GM18907 (cell line): Measurements from ENCODE around the gene CBFA2T3.
A peak's percentile ranks its signal among the peaks of the same experiment; 100 is the strongest.

ENCODE experiments used
- ATAC-seq: cut with Tn5 transposase; IDR thresholded peaks from one replicate; pipeline ENCODE4 v1.9.1; 2021; ENCODE audit warnings: mild to moderate bottlenecking, moderate library complexity; ENCODE audit not compliant: unreplicated experiment

CBFA2T3 gene

DNA sequence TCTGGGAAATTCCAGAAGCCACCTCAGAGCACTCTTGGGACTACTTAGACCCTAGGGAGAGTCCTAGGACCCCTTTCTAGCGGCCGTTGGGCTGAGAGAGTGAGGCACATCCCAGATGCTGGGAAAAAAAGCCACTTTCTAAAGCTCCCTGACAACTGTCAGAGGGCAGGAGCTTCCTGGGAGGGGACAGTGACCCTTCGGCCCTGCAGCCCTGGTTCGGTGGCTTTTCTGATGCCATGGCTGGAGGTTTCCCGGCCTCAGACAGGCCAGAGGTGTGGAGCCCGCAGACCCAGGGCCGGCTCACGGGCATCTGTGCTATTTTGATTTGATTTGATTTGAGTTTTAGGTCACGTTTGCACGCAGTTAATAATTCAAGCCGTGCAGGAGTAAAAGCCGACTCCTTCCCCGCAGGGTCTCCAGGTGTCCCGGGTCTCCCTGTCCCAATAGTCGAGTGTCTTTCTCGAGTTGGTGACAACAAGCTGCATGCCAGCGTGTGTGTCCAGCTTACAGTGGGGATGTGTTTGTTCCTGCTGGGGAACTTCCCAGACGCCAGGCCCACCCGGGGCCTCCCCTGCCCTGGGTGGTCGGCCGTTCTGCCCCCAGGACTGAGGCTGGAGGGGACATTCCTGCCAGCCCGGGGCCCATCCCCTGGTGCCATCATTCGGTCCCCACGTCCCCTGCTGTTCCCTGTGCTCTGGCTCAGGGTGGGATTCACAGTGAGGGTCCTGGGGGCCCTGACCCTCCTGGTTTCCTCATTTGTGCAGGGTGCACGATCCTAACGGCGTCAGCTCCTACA is 1.0 kb upstream of the CBFA2T3 start:
- no peak for ATAC-seq

DNA sequence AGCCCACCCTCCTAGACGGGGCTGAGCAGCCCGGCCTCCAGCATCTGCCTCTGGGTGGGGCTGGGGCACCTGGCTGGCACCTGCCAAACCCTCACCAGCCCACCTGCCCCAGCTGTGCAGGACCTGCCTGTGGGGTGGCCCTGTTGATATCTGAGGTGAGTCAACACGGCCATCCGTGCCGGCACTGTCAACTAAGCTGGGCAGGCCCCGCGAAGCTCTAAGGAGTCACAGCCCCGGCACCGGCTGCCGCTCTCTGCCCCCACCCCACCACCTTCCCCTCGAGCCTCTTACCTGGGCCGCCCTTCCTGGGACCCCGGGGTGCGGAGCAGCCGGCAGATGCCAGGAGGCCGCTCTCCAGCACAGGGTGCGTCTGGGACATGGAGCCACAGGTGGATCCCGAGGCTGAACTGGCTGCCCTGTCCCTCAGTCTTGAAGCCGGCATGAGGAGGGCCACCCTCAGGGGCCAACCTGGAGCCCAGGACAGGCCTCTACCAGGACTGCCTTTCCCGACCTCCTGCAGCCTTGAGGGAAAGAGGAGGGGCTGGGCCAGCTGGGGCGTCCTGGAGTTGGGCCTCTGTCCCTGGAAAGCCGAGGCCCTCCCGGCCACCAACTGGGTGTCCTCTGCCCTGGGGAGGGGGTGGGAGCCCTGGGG is 515 bp downstream of the CBFA2T3 start:
- no peak for ATAC-seq

DNA sequence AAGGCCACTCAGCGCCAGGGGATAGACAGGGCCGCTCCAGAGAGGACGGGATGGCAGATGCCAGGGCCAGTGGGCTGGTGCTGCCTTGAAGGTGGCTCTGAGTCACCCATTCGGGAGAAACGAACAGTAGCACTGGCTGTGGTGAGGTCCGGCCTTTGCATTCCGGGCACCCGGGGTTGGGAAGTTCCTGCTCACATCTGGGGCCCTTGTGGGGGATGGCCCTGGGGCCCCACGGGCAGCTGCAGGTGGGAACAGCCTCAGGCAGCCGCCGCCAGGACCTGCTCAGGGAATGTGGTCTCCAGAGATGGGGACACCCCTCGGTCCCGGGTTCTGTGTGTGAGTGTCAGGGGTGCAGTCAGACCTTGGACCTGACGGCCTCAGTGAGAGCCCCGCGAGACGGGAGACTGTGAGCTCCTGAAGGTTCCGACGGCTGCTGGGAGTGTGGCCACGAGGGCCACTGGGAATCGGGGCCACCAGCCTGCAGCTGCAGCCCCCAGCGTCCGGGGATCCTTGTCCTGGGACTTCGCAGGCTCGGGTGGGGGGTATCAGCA is 1.4 kb downstream of the CBFA2T3 start:
- no peak for ATAC-seq

DNA sequence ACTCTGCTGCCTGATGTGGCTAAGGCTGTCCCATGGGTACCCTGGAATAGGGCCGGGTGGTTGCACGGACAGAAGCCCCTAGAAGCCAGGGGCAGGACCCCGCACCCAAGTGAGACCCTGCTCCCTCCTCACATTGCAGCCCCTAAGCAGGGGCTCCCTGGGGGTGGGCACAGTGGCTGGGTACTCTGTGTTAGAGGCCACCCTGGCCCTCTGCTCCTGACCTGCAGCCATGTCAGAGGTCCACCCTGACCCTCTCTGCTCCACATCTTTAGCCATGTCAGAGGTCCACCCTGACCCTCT is 2.1 kb downstream of the CBFA2T3 start:
- no peak for ATAC-seq

DNA sequence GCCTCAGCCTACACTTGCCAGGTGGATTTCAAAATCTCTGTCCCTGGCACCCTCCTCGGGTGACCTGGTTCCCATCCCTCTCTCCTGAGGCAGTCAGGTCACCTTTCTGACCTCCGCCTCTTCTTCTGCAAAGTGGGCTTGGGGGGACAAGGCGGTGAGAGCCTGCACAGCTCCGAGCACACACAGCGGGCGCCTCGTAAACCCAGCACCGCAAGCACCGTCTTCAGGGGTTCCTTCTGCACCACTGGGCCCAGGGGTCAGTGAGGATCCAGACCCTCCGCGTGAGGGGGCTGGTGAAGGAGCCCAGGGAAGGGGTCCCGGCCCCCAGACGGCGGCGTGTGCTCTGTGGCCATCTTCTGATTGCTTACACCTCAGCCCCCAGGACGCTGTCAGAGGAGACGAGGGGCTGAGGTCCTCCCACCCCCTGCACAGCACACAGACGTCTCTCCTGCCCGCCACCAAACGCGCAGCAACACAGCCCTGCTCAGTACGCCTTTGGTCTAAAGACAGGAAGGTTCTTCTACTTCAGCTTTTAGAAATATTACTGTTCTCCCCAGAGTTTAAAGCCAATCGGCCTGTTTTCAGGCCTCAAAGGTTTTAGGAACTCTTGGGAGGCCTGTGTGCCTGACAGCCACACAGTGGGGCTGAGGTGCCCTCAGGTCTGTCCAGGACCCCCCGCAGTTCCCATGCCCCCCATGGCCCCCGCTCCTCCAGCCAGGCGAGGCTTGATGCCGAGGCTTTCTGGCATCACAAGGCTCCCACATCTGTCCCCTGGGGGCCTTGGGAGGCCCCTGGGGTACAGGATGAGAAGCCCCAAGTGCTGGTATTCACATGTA is 2.7 kb downstream of the CBFA2T3 start:
- ATAC-seq, result no peak

DNA sequence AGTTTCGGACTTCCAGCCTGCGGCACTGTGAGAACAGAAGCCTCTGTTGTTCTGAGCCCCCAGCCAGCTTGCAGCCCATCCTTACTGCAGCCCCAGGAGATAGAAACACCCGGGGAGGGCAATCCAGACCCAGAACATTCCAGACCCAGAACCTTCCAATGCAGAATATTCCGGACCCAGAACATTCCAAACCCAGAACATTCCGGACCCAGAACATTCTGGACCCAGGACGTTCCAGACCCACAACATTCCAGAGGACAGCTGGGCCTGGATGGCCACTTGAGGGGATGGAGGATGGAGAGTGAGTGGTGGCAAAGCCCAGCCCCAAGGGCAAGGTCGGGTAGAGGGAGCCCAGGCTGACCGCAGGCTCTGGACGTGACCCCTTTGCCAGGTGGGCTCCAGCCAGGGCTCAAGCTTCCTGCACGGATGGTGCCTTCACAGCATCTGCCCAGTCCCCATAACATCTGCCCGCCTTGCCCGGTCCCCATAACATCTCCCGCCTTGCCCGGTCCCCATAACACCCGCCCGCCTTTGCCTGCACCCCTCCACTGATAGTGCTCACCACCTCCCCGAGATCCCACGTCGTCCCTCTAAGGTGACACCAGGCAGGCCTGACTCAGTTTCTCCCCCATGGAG is 3.5 kb downstream of the CBFA2T3 start:
- ATAC-seq, result no peak

DNA sequence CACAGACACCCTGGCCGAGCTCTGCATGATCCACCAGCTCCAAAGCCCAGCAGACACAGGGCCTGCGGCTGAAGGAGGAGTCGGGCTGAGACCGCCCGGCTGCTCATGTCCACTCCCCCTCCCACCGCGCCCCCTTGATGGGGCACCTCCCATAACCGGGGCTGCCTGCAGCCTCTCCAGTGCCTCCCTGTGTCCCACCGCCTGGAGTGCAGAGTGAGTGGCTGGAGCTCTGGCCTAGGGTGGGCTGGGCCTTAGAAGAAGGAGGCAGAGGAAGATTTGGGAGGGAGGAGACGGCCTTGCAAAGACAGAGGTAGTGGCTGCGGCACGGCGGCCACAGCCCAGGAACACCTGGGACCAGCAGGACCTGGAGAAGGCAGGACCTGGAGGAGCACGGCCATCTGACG is 4.0 kb downstream of the CBFA2T3 start:
- ATAC-seq, result no peak

DNA sequence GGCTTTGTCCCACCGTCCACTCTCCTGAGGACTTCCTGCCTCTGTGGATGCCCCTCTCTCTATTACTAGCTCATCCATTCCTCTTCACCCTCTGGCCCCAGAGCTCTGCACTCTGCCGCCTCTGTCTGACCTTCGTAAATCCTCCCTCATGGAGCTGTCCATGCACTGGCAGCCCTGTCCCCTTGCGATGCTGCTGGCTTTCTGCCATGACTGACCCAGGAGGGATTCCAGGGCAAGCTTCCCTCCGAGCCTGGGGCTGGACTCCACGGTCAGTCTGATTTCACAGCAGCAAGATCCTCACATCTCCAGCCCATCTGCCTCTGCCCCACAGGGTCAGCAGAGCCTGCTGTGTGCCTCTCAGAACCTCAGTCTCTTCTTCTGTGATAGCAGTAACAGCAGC is 4.7 kb downstream of the CBFA2T3 start:
- no peak for ATAC-seq

DNA sequence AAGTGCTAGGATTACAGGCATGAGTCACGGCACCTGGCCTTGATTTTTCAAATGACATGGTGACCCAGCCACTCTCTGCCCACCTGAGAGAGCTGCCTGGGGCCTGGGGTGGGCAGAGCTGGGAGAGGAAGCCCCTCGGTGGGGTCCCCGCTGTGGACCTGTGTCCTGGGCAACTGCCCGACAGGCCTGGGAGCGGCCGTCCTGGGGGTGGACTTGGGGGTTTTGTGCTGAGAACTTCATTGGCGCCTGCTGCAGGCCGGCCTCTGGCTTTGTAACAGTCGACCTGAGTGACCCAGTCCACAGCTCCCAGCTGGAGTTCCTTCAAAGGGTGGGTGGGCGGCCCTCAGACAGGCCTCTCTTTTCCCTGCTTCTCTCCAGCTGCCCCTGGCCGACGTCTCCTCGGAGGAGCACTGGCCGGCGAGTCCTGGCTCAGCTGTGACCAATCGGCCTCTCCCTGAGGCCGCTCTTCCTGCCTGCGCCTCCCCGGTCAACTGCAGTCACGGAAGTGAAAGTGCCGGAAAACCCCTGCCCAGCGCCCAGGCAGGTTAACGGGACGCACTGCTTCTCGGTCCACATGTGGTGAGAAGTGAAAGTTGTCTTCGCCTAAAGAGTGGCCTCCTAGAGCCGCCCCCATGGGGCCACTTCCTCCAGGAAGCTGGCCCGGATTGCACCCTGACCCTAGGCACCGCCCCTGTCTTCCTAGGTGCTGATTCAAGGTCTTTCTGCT is 5.5 kb downstream of the CBFA2T3 start:
- peak; percentile 22 for ATAC-seq

DNA sequence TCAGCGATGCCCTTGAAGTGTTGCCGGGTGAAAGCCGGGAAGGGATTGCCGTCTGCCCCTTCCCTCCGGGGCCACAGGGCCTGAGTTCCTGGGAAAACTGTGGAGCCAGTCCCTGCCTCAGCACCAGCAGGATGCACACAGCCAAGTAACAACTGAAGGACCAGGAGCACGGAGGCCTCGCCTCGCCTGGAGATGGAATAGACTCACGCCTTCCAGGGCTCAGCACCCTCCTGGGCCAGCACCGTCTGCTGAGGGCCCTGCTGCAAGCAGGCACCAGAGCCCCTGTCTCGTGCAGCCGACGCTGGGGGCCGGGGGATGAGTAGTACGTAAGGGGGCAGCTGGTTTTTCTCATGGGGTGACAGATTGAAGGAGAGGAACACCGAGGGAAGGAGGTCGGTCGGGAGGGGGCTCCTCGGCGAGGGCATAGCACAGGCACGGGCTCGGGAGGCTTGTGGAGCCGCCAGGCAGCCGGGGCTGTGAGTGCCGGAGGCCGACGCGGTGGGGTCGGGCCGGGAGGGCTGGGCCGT is 6.4 kb downstream of the CBFA2T3 start:
- ATAC-seq, result no peak

DNA sequence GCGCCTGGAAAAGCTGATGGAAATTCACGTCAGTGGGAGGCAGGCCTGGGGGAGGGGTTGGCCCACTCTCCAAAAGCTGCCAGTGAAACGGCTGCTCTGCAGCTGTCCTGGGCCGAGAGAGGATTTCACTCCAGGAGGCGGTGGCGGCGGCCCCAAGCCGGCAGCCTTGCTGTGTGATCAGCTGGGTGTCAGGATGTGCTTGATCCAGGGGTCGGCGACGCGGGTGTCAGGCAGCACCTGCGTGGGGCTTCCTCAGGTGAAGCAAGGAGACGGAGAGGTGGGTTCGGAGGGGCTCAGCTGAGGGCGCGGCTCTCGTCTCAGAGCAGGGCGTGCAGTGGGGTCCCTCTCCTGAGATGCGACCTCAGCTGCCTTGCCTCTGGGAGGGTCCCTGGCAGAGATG is 7.0 kb downstream of the CBFA2T3 start:
- no peak for ATAC-seq

DNA sequence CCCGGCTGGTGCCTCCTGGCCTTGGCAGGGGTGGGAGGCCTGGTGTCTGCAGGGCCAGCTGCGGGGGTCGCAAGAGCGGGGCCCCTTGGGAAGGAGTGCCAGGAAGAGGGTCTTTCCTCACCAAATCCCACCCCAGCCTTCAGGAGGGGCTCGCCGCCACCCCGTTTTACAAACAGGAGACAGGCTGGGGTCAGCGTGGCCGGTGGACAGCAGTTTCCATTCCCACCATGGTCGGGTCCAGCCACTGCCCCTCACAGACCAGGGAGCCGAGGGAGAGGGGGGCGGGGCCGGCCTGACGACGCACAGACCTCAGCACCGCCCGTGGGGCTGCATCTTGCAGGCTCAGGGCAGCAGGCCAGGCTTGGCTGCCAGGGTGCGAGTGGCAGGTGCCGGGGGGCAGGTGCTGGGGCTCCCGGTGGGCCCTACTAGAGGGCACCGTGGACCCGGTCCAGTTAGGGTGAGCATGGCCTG is 7.6 kb downstream of the CBFA2T3 start:
- ATAC-seq, result no peak

DNA sequence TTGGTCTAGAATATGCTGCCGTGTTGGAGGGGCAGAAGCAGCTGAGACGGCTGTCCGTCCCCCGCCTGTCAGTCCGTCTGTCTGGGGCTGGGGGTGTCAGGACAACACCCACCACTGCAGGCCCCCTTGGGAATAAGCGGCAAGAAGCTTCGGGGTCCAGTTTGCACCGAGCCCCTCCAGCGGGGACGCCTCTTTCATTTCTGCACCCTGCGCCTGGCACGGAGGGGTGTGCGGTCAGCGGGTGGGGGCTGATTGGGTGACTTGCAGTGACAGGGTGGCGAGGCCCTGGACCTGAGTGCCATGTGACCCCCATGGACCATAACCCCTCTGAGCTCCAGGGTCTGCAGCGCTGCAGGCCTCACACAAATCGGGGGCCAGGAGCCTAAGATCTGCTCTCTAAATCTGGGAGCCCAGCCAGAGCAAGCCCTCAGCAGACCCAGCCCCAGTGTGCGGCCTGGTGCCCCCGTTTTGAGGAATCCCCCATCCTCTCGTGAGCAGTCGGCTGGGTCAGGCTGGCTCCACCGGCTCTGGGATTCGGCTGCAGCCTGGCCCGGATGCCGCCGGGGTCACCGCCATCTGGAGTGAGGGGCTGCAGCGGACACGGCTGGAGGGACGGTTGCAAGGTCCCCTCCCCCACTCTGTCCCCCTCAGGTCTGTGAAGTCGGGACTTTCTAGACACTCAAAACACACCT is 8.3 kb downstream of the CBFA2T3 start:
- peak; percentile 7 for ATAC-seq

DNA sequence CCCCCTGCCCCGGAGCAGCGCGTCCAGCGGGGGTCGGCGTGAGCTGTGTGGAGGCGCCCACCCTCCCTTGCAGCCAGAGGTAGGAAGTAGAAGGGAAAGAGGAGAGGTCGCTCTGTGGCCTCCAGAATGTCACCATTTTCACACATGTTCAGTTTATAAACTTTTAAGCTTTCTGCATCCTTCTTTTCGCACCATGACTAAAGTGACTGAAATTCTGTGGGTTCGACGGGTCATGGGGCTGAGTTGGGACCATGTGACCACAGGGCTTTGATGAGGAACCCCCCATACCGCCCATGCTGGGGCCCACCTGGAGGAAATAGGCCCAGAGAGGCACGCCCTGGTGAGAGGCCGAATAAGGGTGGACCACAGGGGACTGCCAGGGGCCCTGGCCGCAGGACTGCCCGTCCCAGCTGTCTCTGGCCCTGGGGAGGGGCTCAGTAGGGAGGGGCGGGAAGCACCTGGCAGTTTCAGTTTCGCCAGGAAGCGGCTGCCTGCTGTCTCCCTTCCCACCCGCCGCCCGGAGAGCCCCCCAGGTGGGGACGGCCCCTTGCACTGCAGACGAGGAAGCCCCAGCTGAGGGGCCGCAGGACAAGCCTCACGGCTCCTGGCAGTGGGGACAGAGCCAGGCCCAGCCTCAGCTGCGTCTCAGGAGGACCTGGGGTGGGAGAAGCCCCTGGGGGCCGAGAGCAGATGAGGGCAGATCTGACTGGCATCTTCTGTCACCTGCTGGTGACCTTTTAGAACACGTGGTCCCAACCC is 9.0 kb downstream of the CBFA2T3 start:
- peak; percentile 58 for ATAC-seq

DNA sequence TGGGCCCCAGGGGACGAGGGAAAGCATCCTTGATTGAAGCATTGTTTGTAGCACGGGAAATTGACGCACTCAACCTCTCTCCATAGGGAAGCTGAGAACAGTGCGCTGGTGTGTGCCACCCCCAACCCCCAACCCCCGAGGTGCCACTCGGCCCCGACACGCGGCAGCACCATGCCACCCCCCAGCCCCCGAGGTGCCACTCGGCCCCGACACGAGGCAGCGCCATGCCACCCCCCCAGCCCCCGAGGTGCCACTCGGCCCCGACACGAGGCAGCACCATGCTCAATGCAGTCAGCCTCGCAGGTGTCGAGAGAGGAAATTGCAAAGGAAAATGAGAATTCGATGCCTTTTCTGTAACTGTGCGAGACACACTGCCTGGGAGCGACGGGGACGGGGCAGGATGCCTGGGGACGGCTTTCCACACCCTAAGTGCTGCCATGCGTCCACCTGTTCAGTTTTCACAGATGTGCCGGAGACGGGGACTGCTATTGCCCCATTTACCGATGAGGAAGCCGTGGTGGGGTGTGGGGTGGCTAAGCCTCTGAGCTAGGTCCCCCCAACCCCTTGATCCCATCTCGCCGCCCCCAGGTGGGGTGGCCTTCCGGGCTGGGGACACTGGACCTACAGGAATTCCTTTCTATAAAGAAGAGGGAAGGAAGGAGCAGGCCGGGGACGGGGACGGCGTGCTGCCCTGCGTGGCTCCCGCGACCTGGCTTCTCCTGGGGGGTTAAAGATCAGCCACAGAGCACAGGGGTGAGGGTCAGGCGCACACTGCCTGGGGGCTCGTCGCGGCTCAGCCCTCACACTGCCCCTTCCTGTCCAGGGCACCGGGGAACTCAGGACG is 9.8 kb downstream of the CBFA2T3 start:
- ATAC-seq, result no peak

DNA sequence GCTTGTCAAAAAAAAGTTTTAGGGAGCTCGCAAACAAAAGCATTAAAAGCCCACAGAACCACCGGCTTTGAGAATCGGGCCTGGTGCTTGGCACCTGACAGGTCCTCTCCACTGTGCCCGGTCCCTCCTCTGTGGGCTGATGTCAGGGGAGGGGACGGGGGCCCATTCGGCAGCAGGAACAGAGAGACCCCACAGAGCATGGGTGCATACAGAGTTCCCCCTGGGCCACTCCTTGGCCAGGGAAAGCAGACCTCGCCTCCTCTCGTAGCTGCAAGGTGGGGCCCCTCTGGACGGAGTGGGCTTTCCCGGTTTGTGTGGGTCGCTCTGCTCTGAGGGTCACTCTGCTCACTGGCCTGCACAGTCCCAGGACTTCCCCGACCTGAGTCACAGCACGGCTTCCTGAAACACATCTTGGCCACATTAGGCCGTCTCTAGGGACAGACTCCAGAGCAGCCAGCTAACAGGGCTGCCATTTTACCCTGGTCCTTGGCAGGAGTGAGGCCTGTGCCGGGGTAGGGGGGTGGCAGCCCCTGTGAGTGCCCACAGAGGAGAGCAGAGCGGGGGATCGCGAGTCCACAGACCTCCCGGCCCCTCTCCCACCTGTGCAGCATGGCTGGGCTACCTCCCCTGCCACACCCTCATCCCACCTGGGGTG is 11.1 kb downstream of the CBFA2T3 start:
- no peak for ATAC-seq

DNA sequence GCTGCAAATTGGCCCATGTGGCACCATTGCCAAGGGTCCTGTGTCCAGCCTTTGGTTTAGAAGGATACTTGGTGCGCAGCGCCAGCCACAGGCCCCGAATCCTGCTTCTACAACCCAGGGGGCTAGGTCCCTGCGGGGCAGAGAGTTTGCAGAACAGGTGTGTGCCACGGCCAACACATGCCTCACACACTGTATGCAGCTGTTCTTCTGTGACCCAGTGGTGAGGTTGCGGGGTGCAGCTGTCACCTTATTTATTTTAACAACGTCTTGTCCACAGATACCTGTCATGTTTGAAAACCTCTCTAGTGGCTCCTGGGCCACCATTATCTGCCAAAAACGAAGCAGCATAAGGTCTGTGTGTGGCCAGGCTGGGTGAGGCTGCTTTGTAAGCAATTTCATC is 11.6 kb downstream of the CBFA2T3 start:
- no peak for ATAC-seq
